Rectal smooth muscle tissue (tissue), 1 donor: ENCODE measurements around the gene UBE2D1.
"Not testable (repeated sequence)": the region's sequence is repeated elsewhere in the genome, so short reads cannot be mapped to it uniquely, and the experiment has no call there.

Experiments used
- H3K27ac ChIP-seq: one replicate; pipeline ENCODE4 v1.7.0; 2013; ENCODE audit warnings: low read depth, low read length, inconsistent platforms
- H3K27me3 ChIP-seq: one replicate; pipeline ENCODE4 v1.7.0; 2013; ENCODE audit warnings: low read length; ENCODE audit not compliant: control insufficient read depth, insufficient read depth
- H3K36me3 ChIP-seq: one replicate; pipeline ENCODE4 v1.7.0; 2013; ENCODE audit warnings: low read length; ENCODE audit not compliant: control insufficient read depth, insufficient read depth
- H3K4me1 ChIP-seq: one replicate; pipeline ENCODE4 v1.7.0; 2013; ENCODE audit warnings: low read length; ENCODE audit not compliant: control insufficient read depth, insufficient read depth
- H3K4me3 ChIP-seq: one replicate; pipeline ENCODE4 v1.7.0; 2013; ENCODE audit warnings: low read length
- H3K9ac ChIP-seq: one replicate; pipeline ENCODE4 v1.7.0; 2013; ENCODE audit warnings: low read length

UBE2D1 gene

DNA sequence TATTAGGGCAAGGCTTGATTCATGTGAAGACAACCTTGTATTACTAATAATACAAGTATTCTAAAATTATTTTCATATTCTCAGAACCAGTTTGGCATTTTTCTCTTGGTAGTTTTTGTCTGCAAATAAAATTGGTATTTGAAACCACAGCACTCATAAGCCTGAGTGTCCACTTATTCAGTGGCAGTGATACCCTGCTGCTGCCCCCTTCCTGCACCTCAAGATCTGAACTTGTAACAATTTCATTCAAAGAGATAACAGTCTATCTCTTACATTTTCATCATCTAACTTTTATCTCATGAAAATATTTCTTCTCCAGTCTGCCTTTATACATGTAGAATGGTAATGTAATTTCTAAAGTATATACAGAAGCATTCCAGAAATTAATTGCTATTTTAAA is 59.7 kb downstream of the UBE2D1 start:
- no peaks in the 10 kb centered on the region for H3K27me3 ChIP-seq
- no peak overlapping the region for H3K4me3 ChIP-seq
- H3K4me1 ChIP-seq = no peaks in the 10 kb centered on the region
- H3K9ac ChIP-seq = no peak overlapping the region
- no peak overlapping the region for H3K27ac ChIP-seq
- H3K36me3 ChIP-seq = peaks cover 6% of the 10 kb centered on the region

DNA sequence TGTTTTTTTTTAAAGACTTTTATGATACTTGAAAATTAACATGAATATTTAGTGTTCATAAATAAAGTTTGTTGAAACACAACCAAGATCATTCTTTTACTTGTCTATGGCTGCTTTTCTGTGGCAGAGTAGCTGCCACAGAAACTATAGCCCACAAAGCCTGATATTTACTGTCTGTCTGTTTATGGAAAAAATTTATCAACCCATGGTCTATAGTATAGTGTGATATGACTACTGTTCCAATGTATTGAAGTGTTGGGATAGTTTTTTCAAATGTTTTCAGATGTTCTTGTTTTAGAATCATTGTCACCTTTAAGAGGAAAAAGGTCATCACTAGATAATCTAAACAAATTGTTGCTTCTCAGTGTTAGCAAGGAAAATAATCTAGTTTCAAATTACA is 61.3 kb downstream of the UBE2D1 start:
- Histone ChIP-seq H3K36me3 (peaks cover 6% of the 10 kb centered on the region), H3K9ac (no peak overlapping the region), H3K4me3 (no peak overlapping the region), H3K27me3 (no peaks in the 10 kb centered on the region), H3K4me1 (no peaks in the 10 kb centered on the region), H3K27ac (no peak overlapping the region)

DNA sequence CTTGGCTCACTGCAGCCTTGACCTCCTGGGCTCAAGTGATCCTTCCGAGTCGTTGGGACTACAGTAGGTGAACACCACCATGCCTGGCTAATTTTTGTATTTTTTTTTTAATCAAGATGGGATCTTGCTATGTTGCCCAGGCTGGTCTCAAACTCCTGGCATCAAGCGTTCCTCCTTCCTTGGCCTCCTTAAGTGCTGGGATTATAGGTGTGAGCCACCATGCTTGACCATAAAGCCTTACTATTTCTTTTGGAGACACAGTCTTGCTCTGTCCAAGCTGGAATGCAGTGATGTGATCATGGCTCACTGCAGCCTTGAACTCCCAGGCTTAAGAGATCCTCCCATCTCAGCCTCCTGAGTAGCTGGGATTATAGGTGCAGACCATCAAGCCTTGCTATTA is 63.0 kb downstream of the UBE2D1 start:
- Histone ChIP-seq H3K27ac (no peak overlapping the region), H3K9ac (no peak overlapping the region), H3K27me3 (no peaks in the 10 kb centered on the region), H3K4me1 (no peaks in the 10 kb centered on the region), H3K4me3 (no peak overlapping the region), H3K36me3 (peaks cover 6% of the 10 kb centered on the region)

DNA sequence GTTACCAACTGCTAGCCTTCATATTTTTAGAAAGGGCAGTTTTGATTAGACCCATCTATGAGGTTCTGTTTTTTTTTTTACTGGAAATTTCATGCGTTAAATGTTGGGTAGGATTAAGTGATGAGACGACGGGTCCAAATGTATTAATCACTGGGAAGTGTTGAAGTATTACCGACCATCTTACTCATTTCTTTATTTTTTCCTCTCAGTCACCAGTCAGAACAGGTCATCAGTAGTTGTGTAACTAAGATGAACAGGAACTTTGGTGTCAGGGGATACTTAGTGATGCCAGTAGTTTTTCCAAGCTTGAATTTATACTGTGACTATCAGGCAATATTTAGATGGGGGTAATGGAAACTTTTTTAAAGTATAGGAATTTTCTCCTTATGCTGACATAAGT is 64.6 kb downstream of the UBE2D1 start:
- no peak overlapping the region for H3K27ac ChIP-seq
- H3K4me1 ChIP-seq = no peaks in the 10 kb centered on the region
- no peak overlapping the region for H3K9ac ChIP-seq
- H3K27me3 ChIP-seq = no peaks in the 10 kb centered on the region
- H3K4me3 ChIP-seq = no peak overlapping the region
- no peaks in the 10 kb centered on the region for H3K36me3 ChIP-seq

DNA sequence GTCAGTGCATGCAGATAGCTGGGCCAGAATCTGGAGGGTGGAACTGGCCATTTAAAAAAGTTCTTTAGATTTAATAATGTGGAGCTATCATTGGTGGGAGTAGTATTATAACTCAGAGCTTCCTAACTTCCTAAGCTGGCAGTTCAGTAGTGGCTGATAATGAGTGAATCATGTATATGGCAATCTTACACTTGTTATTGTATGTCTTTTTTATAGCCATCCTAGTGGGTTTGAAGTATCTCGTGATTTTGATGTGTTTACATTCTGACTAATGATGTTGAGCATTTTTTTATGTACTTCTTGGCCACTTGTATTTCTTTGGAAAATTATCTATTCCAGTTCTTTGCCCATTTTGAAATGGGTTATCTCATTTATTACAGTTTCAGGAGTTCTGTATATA is 65.8 kb downstream of the UBE2D1 start:
- Histone ChIP-seq H3K27me3 (no peaks in the 10 kb centered on the region), H3K4me3 (no peak overlapping the region), H3K9ac (no peak overlapping the region), H3K27ac (no peak overlapping the region), H3K36me3 (no peaks in the 10 kb centered on the region), H3K4me1 (no peaks in the 10 kb centered on the region)

DNA sequence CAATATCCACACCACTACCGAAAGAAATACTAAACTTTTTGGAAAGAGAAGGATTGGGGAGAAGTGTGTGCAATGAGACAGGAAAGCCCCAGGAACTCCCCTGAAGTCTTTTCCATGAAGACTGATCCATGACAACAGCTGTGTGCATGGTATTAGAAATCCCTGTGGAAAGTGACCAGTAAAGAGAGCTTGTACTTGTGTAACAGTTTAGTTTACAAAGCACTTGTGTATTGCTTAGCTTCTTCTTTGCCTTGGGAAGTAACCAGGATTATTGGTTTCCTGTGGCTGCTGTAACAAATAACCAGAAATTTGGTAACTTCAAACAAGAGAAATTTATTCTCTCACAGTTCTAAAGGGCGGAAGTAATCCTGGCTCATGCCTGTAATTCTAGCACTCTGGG is 69.2 kb downstream of the UBE2D1 start:
- no peaks in the 10 kb centered on the region for H3K4me1 ChIP-seq
- H3K27ac ChIP-seq = no peak overlapping the region
- H3K4me3 ChIP-seq = no peak overlapping the region
- H3K9ac ChIP-seq = no peak overlapping the region
- no peaks in the 10 kb centered on the region for H3K36me3 ChIP-seq
- no peaks in the 10 kb centered on the region for H3K27me3 ChIP-seq

DNA sequence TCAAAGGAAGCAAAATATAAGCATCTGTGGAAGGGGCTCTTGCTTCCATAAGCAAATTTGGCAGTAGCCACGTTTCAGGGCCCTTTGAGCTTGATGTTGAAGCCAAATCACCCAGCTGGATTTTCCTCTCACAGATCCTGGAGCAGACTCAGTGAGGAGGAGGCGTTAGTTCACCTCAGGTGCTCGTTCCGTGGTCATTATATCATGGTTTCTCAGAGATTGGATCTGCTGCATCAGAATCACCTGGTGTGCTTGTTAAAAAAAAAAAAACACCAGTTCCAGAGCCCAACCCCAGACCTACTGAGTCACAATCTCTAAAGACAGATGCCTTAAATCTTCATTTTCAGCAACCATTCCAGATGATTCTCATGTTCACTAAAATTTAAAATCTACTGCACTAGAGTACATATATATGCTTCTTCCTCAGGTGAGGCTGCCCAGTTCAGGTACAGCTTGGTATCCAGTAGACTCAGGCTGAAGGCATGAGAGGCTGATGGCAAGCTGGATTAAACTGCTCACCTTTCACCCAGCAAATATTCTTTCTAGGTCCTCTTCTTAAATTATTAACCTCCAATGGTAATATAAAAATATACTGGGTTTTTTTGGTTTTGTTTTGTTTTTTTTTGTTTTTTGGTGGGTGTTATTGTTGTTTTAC is 75.3 kb downstream of the UBE2D1 start:
- no peak overlapping the region for H3K4me3 ChIP-seq
- no peaks in the 10 kb centered on the region for H3K4me1 ChIP-seq
- no peaks in the 10 kb centered on the region for H3K27me3 ChIP-seq
- no peak overlapping the region for H3K9ac ChIP-seq
- no peak overlapping the region for H3K27ac ChIP-seq
- H3K36me3 ChIP-seq = no peaks in the 10 kb centered on the region

DNA sequence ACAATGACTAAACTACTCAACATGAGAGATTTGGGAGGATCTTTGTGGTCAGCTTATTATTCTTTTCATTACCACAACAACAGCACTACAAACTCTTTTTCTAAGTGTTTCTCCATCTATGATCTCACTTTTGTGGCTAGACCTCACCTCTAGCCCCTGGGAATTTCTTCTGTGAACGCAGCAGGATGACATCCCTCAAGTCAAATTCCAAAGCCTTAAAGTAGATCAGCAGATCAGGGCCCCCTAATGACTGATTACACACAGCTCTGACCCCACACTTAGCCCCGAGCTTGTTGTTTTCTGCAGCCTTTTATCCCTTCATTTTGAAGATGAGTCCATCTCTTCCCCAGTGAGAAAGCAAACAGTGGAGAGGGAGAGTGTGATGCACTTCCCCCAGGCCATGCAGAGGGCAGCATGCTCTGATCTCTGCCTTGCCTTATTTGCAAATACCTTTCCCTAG is 77.7 kb downstream of the UBE2D1 start:
- H3K27me3 ChIP-seq = no peaks in the 10 kb centered on the region
- H3K9ac ChIP-seq = no peak overlapping the region
- H3K27ac ChIP-seq = no peak overlapping the region
- H3K4me3 ChIP-seq = no peak overlapping the region
- H3K4me1 ChIP-seq = no peaks in the 10 kb centered on the region
- H3K36me3 ChIP-seq = no peaks in the 10 kb centered on the region

DNA sequence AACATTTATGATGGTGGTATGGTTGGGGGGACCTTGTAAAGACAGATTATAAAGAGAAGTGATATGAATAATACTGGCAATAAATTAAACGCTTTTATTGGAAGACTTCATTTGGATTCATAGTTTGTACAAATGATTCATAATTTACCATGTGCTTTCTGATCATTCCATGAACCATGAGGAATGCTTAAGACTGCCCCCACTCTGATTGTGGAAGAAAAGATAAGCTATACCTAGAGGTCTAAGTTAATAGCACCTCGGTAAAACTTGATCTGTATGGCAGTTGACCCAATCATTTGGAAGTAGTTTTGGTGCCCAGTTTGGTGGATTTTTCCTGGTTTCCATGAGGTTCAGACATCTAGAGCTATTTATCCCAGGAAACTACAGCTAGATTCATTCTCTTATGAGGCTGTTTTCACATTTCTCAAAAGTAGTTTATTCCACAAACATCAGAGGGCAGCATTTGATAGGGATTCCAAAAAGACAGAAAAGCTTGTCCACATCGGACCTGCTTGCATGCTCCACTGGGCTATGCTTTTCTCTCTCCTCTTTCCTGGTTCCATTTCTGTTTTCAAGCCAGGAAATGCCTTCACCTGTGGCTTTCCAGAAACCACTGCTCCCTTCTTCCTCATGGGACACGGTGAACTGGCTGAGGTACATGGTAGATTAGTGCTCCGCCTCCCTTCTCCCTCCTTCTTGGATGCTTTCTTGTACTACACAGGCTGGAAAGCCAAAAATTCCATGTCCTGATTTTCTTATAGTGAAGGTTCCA is 79.7 kb downstream of the UBE2D1 start:
- H3K36me3 ChIP-seq = no peaks in the 10 kb centered on the region
- H3K27me3 ChIP-seq = no peaks in the 10 kb centered on the region
- no peak overlapping the region for H3K4me3 ChIP-seq
- no peak overlapping the region for H3K9ac ChIP-seq
- H3K4me1 ChIP-seq = no peaks in the 10 kb centered on the region
- no peak overlapping the region for H3K27ac ChIP-seq

DNA sequence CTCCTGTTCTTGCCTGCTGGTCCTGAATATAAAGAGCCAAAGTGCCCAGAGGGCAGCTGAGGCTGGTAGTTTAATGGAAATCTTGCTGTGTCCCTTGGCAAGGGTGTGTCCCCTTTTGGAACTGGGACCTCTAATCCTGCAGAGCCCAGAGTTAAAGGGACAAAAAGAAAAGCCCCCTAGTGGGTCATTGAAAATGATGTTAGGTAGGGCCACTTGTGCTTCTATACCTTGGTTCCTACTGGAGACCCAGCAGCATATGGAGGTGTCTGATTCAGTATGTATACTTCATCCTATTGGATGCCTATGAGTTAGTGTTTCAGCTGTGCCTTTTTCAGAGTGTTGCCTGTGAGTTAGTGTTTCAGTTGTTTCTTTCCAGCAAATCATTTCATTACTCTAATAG is 81.0 kb downstream of the UBE2D1 start:
- H3K36me3 ChIP-seq = no peaks in the 10 kb centered on the region
- H3K27me3 ChIP-seq = no peaks in the 10 kb centered on the region
- no peak overlapping the region for H3K27ac ChIP-seq
- H3K4me3 ChIP-seq = no peak overlapping the region
- no peak overlapping the region for H3K9ac ChIP-seq
- no peaks in the 10 kb centered on the region for H3K4me1 ChIP-seq

DNA sequence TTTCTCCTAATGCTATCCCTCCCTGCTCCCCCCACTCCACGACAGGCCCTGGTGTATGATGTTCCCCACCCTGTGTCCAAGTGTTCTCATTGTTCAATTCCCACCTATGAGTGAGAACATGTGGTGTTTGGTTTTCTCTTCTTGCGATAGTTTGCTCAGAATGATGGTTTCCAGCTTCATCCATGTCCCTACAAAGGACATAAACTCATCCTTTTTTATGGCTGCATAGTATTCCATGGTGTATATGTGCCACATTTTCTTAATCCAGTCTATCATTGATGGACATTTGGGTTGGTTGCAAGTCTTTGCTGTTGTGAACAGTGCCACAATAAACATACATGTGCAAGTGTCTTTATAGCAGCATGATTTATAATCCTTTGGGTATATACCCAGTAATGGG is 83.1 kb downstream of the UBE2D1 start:
- not testable (repeated sequence) for H3K4me1 ChIP-seq, H3K27me3 ChIP-seq, H3K9ac ChIP-seq, H3K36me3 ChIP-seq, H3K4me3 ChIP-seq, H3K27ac ChIP-seq
